Ishikawa (cell line): ENCODE results near the gene ABCF3.

ENCODE experiments used
- CREB1 ChIP-seq: IDR thresholded peaks from 2 replicates; pipeline ENCODE4 v1.6.1; 2012; ENCODE audit warnings: low read depth
- EP300 ChIP-seq: IDR thresholded peaks from 2 replicates; pipeline ENCODE4 v1.6.1; 2012; ENCODE audit warnings: borderline replicate concordance
- MAX ChIP-seq: IDR thresholded peaks from 2 replicates; pipeline ENCODE4 v1.6.1; 2012
- NFIC ChIP-seq: IDR thresholded peaks from 2 replicates; pipeline ENCODE4 v1.6.1; 2012
- REST ChIP-seq: IDR thresholded peaks from 2 replicates; pipeline ENCODE4 v1.6.1; 2012; ENCODE audit warnings: low read depth, mild to moderate bottlenecking
- TAF1 ChIP-seq: IDR thresholded peaks from 2 replicates; pipeline ENCODE4 v1.6.1; 2012; ENCODE audit warnings: low read depth, mild to moderate bottlenecking
- TEAD4 ChIP-seq: IDR thresholded peaks from 2 replicates; pipeline ENCODE4 v1.6.1; 2012

- no peak for TF ChIP-seq CREB1
- no peak for TF ChIP-seq NFIC
- TF ChIP-seq TEAD4, result no peak
- no peak for TF ChIP-seq TAF1
- TF ChIP-seq MAX, result no peak
- TF ChIP-seq REST, result no peak
- TF ChIP-seq EP300, result no peak
Measured at GRCh38 chr3:184181596-184181995, 4.4 kb upstream of the ABCF3 start.
